Tibial nerve (tissue), 4 donors: ENCODE measurements around the gene MFAP5. TPM values are rescaled to one million over a fixed set of nuclear protein-coding genes. Genes with fewer than 3 reads are reported as not detected.

Experiments used
- DNase-seq, 2 donors: peaks; one replicate each; pipeline ENCODE4 v3.0.0-alpha.2; 2019; ENCODE audit warnings: low spot score in 2 of 2
- H3K27ac ChIP-seq, 4 donors: fragments of 200-600 bp; sonication (generic) in 3 of 4; one replicate each; pipeline ENCODE4 v1.5.1; 2017 to 2019; ENCODE audit warnings: mild to moderate bottlenecking in 1 of 4
- H3K27me3 ChIP-seq, 2 donors: fragments of 200-600 bp; sonication (generic) in 1 of 2; one replicate each; pipeline versions ENCODE4 v1.5.1 to v1.6.0; 2017 to 2019
- H3K36me3 ChIP-seq, 3 donors: fragments of 200-600 bp; sonication (generic); one replicate each; pipeline ENCODE4 v1.5.1; 2018 to 2019
- H3K4me1 ChIP-seq, 4 donors: fragments of 200-600 bp; sonication (generic) in 3 of 4; one replicate each; pipeline ENCODE4 v1.5.1; 2017 to 2019
- H3K4me3 ChIP-seq, 4 donors: fragments of 200-600 bp; sonication (generic) in 3 of 4; one replicate each; pipeline ENCODE4 v1.5.1; 2017 to 2019; ENCODE audit warnings: mild to moderate bottlenecking in 1 of 4, moderate library complexity in 1 of 4
- H3K9me3 ChIP-seq, 4 donors: fragments of 200-600 bp; sonication (generic) in 3 of 4; one replicate each; pipeline ENCODE4 v1.5.1; 2017 to 2019
- EP300 ChIP-seq, 2 donors: sonication (generic); formaldehyde crosslinking; IDR thresholded peaks; one replicate each; pipeline ENCODE4 v1.6.1; 2017; ENCODE audit warnings: antibody characterized with exemption in 2 of 2, mild to moderate bottlenecking in 1 of 2
- POLR2A ChIP-seq, 2 donors: fragments of 450-650 bp; IDR thresholded peaks; one replicate each; pipeline ENCODE4 v1.6.1; 2017; ENCODE audit warnings: antibody characterized with exemption in 2 of 2, mild to moderate bottlenecking in 2 of 2, moderate library complexity in 2 of 2
- WGBS, 2 donors: methylation state at CpG; one replicate each; pipeline ENCODE4 v1.1.5; 2018; 5-methylcytosine and 5-hydroxymethylcytosine counted together
- small RNA-seq: library from RNA; depleted of rRNA; stranded (forward); fragments of <200 nt; gene quantifications from one replicate; pipeline ENCODE3, GENCODE V24; 2016
- total RNA-seq, 4 donors: library from RNA; depleted of rRNA; stranded (reverse); fragments of >200 nt; gene quantifications; one replicate each; pipeline ENCODE4 v1.1.0, GENCODE V29; 2016
- TF ChIP-seq, protein P1 (sequence below), 5 experiments: fragments of 200-600 bp in 3 of 5; fragments of 450-650 bp in 2 of 5; sonication (generic) in 3 of 5; IDR thresholded peaks; one replicate each; pipeline ENCODE4 v1.5.1; 2016 to 2019; ENCODE audit warnings: antibody characterized with exemption in 5 of 5, mild to moderate bottlenecking in 3 of 5, moderate library complexity in 2 of 5

Gene MFAP5
- total RNA-seq, 4 donors from 2014 or later, result 153 to 895 (median 613) TPM

DNA sequence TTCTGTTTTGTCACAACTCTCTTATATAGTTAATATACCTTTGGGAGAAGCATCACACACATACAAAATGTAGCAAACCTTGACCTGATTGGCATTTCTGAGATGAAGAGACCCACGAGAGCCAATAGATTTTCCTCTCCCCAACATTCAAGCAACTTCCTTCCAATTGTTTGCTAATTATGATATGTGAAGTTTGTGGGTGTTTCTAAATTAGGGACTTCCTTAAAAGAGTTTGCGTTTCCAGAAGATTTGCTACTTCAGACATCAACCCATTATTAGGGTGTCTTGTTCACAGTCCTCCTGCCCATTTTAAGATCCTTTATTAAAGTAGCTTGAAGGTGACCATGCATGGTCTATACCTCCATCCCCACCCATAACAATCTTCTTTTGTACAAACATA lies 59.3 kb downstream of the MFAP5 start:
- TF ChIP-seq POLR2A (IDR thresholded peaks at IDR 0.05) (no peak), EP300 (IDR thresholded peaks at IDR 0.05) (no peak)
- TF ChIP-seq, protein P1, sequence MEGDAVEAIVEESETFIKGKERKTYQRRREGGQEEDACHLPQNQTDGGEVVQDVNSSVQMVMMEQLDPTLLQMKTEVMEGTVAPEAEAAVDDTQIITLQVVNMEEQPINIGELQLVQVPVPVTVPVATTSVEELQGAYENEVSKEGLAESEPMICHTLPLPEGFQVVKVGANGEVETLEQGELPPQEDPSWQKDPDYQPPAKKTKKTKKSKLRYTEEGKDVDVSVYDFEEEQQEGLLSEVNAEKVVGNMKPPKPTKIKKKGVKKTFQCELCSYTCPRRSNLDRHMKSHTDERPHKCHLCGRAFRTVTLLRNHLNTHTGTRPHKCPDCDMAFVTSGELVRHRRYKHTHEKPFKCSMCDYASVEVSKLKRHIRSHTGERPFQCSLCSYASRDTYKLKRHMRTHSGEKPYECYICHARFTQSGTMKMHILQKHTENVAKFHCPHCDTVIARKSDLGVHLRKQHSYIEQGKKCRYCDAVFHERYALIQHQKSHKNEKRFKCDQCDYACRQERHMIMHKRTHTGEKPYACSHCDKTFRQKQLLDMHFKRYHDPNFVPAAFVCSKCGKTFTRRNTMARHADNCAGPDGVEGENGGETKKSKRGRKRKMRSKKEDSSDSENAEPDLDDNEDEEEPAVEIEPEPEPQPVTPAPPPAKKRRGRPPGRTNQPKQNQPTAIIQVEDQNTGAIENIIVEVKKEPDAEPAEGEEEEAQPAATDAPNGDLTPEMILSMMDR (IDR thresholded peaks at IDR 0.05), result no peak

DNA sequence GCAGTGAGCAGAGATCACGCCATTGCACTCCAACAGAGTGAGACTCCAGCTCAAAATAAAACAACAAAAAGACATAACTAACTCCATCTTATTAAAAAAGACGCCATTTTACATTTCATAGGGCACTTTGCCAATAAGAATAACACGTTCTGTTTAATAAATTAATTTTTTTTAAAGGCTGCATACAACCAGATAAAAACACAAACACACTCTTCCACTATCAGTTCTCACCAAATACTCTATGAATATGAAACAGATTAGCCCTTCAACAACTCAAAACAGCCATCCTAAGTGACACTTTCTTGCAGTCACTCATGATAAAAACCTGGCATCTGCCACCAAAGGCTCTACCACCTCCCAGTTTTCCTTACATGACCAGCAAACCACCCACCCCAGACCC lies 66.1 kb downstream of the MFAP5 start:
- no peak for DNase-seq
- WGBS, 2 donors, result 62 to 64% methylated on average over 3 of the region's 3 CpGs
- Histone ChIP-seq H3K36me3 (no peaks in the 10 kb centered on the region), H3K4me3 (no peak overlapping the region), H3K27me3 (no peaks in the 10 kb centered on the region), H3K4me1 (no peaks in the 10 kb centered on the region), H3K9me3 (no peaks in the 10 kb centered on the region), H3K27ac (no peak overlapping the region)
- TF ChIP-seq EP300 (IDR thresholded peaks at IDR 0.05), result no peak
- TF ChIP-seq, protein P1 (IDR thresholded peaks at IDR 0.05), result no peak
- TF ChIP-seq POLR2A (IDR thresholded peaks at IDR 0.05), result no peak

More for the DNA sequence above, 59.3 kb downstream of the MFAP5 start:
- Histone ChIP-seq H3K27me3 (no peaks in the 10 kb centered on the region), H3K4me3 (no peak overlapping the region), H3K9me3 (no peaks in the 10 kb centered on the region), H3K36me3 (no peaks in the 10 kb centered on the region), H3K4me1 (no peaks in the 10 kb centered on the region), H3K27ac (no peak overlapping the region)
- 60 to 67% methylated on average over 2 of the region's 2 CpGs for WGBS, 2 donors
- DNase-seq, result no peak

Small RNA genes within 50 kb of the gene (small RNA-seq; reads per million reads assigned to genes)
- not detected for gene RF00564

Other genes starting within 250 kb of the MFAP5 start
- gene CLEC6A, start 206.9 kb downstream of the MFAP5 start, total RNA-seq, result not detected
- gene CLEC4D, start 149.3 kb downstream of the MFAP5 start, total RNA-seq, result 1 to 10 TPM in 1 of 4 donors, under 1 TPM in 1, not detected in 2; 0.87 to 3.6 TPM
- 1 to 10 TPM in 3 of 4 donors, under 1 TPM in 1; 0.30 to 9.2 (median 5.1) TPM for gene CLEC4E, start 121.9 kb downstream of the MFAP5 start, total RNA-seq
- gene AICDA, start 50.0 kb downstream of the MFAP5 start, total RNA-seq, result 1 to 10 TPM in 1 of 4 donors, under 1 TPM in 2, not detected in 1; 0.39 to 2.6 (median 0.84) TPM
- gene RIMKLB, start 35.2 kb upstream of the MFAP5 start, total RNA-seq, result 10 to 100 TPM; 53.4 to 76.6 (median 68.9) TPM
- gene A2ML1, start 159.8 kb upstream of the MFAP5 start, total RNA-seq, result 1 to 10 TPM; 5.7 to 9.8 (median 7.1) TPM